Stimulated activated CD8-positive, alpha-beta memory T cell treated with anti-CD3 and anti-CD28 coated beads, Interleukin-4, amount 100 ng/mL, for 1 hour (primary cell): ENCODE results near the gene RPS4Y1.

Experiments
- DNase-seq, 2 donors: peaks; one replicate each; pipeline ENCODE4 v3.0.0-alpha.2; 2020; ENCODE audit warnings: low read depth in 2 of 2, low spot score in 1 of 2

RPS4Y1 gene

GRCh38 chrY:2874211-2874610 is 32.8 kb downstream of the RPS4Y1 start:
- DNase-seq, result no peak

GRCh38 chrY:2883561-2883960 is 42.2 kb downstream of the RPS4Y1 start:
- no peak for DNase-seq

GRCh38 chrY:2885880-2886279 is 44.5 kb downstream of the RPS4Y1 start:
- DNase-seq, result no peak

GRCh38 chrY:2887386-2887785 is 46.0 kb downstream of the RPS4Y1 start:
- no peak for DNase-seq

- DNase-seq, result no peak
Measured at GRCh38 chrY:2887955-2888354, 46.6 kb downstream of the RPS4Y1 start.

- no peak for DNase-seq
Measured at GRCh38 chrY:2893471-2893870, 52.1 kb downstream of the RPS4Y1 start.

- no peak for DNase-seq
Measured at GRCh38 chrY:2896050-2896449, 54.6 kb downstream of the RPS4Y1 start.

GRCh38 chrY:2907356-2907755 is 66.0 kb downstream of the RPS4Y1 start:
- DNase-seq, result no peak

- peak in 1 of 2 donors; percentile 3 for DNase-seq
Measured at GRCh38 chrY:2913066-2913815, 71.8 kb downstream of the RPS4Y1 start.
